D341Med (cell line): ENCODE results near the gene ERBB4.

Experiments
- DNase-seq: peaks from one replicate; pipeline ENCODE4 v3.0.0; 2012; ENCODE audit warnings: low spot score

Gene ERBB4

DNA sequence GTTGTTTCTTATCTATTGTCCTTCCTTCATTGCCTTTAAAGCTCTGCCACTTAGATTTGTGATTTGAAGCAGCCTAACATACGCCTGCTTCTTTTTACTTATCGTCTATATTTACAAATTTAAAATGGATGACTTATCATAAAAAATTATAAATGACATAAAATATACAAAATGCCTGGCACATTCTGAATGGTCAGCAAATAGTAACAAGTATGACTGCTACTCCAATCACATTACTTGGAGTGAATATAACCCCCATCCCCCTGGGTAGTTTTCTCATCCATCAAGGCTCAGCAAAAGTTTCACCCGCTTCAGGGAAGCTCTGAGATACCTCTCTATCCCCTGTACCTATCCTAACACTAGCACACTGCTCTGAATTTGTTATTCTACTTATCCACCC, 708.9 kb downstream of the ERBB4 start:
- DNase-seq, result no peak

DNA sequence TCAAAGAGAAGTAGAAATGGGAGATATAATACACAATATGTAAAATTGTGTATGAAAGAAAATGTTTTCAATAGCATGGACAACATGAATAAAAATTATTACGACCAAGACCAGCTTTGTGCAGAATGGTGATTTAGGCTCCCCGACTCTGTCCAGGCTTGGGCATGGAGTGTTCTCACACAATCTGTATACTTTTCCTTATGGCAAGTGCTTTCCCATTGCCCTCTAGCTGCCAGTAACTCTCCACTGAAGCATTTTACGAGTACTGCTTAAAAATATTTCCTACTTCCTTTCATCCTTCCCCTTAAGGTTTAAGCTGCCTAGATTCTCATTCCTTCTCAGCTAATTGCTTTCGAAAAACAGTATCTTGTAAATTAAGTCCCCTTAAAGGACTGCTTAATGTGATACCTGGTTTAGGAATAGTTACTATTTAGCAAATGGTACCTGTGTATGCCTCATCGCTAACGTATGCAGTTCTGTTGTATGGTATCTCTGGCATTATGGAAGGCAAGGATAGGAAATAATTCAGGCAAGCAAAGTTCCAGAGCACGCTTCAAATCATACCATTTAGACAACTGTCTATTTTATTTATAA, 714.6 kb downstream of the ERBB4 start:
- DNase-seq, result no peak

DNA sequence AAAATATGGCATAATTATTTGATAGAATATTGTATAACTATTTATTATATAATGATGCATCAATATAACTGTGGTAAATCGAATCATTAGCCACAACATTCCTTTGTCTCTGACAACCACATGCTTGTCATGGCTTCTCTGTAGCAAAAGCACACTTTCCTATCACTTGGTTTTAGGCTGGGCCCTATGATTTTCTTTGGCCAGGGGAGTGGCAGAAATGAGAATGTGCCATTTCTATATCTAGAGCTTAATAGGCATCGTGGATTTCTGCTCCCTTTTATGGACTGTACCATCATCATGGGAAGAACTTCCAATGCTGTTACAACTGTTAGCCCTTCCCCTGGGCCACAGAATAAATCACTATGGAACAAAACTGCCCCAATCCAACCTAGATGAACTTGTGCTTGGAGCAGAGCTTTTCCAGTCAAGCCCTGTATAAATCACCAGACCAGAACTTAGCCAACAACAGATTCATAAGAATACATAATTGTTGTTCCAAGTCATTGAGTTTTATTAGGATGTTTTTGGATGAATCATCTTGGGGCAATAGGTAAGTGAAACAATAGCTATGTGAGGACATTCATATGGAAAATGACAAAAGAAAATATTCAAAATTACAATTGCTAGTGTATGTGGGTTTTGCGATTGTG, 715.8 kb downstream of the ERBB4 start:
- no peak for DNase-seq

DNA sequence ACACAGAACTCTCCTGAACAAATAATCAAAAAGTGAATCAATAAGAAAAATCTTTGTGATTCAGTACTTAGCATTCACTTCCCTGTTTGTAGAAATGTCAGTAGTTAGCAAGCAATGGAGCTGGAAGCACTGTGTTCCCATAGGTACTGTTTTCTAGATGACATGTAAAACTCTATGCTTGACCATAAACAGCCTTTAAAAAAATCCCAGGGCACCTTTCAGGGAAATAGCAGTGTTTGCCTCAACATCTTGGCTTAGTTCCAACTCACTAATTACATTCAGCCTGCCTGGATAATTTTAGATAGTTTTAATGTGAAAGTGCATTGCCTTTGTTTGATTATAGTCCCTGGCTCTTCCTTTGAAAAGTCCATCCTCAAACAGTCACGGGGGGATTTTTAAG, 721.8 kb downstream of the ERBB4 start:
- DNase-seq, result no peak

DNA sequence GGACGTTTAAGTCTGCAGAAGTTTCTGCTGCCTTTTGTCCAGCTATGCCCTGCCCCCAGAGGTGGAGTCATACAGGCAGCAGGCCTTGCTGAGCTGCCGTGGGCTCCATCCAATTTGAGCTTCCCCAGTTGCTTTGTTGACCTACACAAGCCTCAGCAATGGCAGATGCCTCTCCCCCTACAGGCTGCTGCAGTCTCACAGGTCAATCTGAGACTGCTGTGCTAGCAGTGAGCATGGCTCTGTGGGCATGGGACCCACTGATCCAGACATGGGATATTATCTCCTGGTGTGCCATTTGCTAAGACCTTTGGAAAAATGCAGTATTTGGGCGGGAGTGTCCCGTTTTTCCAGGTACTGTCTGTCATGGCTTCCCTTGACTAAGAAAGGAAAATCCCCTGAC, 726.0 kb downstream of the ERBB4 start:
- DNase-seq, result no peak

DNA sequence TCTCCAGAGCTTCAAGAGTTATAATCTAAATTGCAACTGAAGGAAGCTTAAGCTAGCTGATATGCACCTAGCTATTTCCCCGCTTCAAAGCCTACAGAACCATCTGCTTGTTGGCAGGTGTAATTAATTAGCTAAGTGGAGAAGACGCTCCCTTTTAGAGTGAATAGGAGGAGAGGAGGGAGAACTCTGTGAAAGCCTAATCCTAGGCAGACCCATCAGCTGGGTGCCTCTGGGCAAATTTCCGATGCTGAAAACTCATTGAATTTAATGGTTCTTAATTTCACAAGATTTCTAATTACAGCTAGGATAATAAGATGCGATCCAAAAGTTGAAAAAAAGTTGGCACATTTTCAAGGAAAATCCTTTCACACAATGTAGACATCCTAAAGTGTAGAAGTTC, 735.9 kb downstream of the ERBB4 start:
- peak; percentile 77 for DNase-seq

DNA sequence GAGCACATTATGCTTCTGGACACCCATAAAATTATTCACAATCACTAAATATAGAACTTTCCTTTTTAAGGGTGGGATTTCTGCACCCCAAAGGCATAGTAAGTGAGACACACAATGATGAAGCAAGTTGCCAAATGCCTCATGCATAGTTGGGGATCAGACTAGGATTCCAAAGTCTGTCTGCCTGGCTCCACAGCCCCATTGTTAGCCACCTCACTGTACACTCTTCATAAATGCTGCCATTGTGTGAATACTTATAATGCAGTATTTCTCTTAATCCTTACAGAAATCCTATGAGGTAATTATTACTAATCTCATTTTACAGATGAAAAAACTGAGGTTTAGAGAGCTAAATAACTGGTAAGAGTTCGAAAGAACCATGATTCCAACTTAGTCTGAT, 738.6 kb downstream of the ERBB4 start:
- DNase-seq, result no peak

DNA sequence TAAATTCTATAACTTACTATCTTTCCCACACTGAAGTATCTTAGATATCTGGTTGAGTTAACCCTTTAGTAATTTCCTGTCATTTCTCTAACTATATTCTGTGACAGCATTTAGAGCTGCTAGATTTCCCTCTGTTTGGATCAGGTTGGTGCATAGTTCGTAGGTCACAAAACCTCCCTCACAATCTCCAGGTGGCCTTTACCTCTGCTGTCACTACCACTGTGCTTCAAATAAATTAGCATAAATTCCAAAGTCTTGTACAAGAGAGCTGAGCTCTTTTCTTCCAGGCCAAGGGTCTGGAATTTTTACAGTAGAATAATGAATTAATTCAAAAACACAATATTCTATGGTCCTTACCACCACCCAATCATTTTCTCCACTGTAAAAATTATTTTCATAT, 739.7 kb downstream of the ERBB4 start:
- no peak for DNase-seq

DNA sequence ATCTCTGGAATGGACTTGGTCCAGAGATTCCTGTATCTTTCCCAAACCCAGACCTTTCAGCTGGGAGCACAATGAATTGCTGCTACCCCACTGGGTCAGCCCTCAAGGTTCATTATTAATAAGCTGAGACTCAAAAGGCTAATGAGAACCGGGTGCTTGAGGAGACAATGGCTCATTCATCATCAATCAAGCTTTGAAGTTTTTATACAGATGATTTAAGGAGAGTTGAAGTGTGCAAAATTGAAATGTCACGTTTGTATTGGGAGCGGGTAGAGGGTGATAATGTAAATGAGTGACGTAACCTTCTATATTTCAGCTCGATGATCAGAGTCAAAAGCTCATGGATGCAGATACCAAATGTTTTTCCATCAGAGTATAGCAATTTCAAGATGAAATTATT, 744.9 kb downstream of the ERBB4 start:
- no peak for DNase-seq

DNA sequence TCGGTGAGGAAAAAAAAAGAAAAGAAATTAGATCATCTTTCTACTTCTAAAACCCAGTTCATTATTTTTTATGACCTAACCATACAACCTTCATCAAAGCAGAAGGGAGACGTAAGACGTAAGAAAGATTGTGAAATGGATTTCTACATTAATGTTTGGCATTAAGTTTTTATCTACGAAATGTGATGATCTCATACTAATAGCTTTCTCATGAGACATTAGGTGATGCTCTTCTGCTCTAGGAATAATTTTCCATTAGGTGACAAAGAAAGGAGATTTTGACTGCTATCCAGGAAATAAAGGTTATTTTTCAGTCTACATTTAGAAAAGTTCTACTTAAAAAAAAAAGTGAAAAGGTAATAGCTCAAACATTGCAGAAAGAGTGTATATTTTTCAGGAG, 748.6 kb downstream of the ERBB4 start:
- no peak for DNase-seq

DNA sequence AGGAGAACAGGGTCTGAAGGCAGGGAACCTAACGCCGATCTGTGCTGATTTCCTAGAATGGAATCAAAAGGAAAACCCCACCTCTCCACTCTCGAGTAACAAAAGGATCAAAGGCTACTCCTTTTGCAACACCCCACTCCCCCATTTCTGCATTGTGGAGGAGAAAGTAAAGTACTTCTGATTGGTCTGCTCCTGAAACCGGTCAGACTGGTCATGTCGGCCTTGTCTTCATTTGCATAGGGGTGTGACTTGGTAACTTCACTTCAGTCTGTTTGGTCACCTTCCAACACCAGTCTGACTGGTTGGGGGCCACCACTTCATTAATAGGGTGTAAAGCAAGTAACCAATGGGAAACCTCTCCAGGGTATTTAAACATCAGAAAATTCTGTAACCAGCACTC, 771.9 kb downstream of the ERBB4 start:
- DNase-seq, result no peak

DNA sequence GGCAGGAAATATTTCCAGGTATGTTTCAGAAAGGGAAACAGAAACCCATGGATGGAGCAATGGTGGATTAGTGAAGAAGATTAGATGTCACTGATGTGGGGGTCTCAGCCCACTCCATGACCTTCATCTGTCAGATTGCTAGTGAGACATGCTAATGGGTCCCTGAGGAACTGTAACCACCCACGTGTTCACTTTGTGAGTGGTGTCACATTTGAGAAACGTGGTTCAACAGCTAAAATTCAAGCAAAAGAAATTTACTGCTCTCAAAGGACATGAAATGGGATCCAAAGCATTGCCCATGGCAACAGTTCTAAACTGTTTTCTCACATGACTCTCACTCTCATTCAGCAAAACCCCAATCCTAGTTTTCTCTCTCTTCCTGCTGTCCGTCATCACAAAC, 776.1 kb downstream of the ERBB4 start:
- no peak for DNase-seq

DNA sequence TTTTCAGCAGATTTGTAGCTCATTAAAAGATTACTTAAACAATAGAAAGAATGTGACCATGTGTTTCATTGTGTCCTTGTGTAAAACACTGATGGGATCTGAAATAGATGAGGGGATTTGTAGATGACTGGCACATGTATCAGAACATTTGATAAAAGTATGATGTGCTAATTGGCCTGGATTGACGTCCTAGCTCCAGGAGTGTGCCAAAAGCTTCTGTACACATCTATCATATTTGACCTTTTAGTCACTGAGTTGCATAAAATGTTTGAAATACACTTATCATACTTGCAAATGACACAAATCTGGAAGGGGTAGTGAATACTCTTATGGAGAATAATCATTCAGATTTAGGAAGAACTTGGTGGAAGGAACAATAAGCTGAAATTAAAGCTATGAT, 778.5 kb downstream of the ERBB4 start:
- DNase-seq, result no peak

DNA sequence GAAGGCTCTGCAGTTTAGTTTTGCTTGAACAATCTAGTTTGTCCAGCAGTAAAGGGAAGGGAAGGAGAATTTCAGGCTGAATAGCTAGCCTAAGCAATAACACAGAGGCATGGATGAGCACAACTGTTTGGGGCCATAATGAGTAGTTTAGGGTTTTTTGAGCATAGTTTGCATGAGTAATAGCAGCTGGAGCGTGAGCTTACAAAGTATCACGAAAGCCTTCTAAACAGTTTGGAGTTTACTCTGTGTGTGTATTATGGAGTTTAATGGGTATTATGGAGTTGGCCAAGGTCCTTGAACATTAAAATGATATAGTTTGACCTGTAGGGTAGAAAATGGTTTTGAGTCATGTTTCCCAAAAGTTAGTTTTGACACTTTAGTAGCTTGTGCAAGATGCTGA, 782.3 kb downstream of the ERBB4 start:
- DNase-seq, result no peak

DNA sequence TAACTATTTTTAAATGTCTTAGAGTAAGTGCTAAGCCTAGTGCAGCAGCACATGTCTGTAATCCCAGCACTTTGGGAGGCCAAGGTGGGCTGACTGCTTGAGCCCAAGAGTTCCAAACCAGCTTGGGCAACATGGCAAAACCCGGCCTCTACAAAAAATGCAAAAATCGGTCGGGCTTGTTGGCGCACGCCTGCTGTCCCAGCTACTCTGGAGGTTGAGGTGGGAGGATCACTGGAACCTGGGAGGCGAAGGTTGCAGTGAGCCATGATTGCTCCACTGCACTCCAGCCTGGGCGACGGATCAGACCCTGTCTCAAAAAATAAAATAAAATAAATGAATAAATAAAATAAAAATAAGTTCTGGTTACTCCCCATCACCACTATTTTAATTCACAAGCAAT, 783.4 kb downstream of the ERBB4 start:
- DNase-seq, result no peak

DNA sequence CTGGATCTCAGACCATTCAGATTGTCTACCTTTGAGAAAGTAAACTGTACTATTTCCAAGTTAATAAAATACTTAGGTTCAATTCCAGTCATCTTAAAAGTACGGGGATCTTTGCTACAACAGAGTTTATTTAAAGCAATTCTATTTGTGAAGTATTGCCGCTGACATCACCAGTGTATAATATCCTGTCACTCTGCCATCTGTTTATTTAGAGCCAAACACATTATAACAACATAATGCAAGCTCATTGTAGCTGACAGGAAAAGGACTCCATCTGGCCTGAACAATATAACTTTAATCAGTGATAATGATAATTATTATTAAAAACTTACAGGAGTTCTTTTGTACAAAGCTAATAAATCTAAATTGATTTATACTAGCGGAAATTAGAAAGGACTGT, 786.8 kb downstream of the ERBB4 start:
- peak; percentile 27 for DNase-seq

DNA sequence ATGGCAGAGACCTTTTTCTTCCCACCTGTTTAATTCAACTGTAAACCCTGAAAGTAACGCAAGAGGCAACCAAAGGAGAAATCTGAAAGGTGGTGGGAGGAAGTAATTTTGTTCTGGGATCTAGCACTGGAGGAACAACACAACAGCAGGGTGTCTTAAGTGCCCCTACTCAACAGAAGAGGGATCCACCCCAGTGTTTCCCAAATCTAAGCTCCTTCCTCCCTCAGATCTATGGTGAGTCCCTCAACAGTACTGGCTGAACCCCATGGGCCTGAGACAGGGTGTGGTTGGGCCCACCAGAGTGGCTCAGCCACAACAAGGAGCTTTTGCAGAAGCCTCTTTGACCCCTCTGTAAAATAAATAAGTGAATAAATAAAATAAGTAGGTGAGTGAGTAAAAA, 790.3 kb downstream of the ERBB4 start:
- DNase-seq, result no peak

DNA sequence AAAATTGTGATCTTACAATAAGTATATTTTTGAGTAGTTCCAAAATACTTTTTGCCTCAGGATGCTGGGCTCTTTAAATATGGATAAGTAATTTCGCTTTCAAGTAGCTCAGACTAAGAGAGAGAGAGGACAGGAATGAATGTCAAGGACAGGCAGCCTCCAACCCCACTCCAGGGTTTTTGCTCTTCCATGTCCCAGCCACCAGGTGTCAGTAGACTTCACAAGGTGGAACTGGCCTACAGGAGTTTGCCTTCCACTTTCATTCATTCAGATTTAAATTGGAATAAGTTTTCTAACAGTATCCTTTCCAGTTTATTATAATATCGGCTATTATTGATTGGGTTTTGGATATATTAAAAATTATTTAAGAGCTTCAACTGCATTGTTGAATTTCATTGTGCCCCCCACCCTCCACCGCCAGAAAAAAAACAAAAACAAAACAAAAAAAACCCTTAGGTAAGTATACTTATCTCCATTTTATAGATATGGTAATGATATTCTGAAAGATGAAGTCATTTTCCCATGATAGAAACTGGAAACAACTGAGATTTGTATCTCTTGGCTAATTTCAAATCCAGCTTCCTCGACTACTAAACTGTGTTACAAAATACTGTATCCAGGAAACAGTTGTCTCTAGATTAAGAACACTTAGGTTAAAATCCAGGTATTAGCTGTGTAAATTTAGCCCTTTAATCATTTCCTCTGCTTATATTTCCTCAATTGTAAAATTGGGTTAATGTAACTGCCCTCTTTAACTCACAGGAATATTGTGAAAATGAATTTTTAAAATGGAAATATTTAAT, 793.1 kb downstream of the ERBB4 start:
- DNase-seq, result peak; percentile 70

DNA sequence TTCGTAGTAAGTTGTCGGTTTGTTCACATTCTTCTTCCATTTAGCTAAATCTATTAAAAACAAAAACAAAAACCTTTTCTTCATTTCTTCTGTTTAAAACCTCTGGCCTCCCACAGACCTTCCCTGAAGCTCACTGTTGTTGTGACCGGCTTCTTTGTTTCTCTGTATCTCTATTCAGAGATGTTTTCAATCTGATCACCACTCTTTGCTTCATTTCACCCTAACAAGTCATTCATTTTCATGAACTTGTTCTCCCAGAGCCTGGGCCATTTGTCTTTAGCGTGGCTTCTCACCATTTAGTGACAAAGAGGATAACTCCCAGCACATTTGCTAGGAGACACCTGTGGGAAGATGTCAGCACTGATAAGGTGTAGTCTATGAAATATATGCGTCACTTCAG, 794.2 kb downstream of the ERBB4 start:
- no peak for DNase-seq

DNA sequence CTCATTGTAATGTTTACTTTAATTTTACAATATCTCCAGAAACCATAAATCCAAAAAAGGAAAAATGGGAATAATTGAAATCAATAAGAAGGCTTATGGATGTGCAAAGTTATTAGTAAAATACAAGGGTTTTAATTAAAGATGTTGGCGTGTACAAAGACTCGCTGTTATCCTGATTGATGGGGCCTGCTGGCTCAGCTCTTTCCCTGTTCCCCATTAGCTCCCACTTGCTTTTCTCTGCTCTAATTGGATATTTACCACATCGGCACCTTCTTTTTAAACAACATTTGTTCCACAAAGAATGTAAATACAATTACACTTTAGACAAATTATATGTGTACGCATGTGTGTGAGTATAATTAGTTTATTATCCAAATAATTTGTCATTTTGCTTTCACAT, 796.6 kb downstream of the ERBB4 start:
- no peak for DNase-seq

DNA sequence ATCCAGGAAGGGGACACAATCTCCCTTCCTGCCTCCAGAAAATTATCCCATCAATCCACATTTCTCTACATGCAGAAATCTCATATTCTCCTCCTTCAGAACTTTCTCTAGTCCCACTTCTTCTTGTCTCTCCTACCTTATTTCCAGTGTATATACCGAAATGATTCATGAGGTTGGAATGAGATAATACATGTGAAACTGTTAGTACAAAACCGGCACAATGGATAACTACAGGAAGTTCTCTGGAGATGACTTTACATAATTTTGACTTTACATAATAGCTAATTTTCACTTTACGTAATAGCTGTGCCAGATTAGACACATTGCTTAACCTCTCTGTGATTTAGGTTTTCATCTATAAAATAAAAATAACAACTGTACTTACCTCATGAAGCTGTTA, 801.3 kb downstream of the ERBB4 start:
- DNase-seq, result no peak

DNA sequence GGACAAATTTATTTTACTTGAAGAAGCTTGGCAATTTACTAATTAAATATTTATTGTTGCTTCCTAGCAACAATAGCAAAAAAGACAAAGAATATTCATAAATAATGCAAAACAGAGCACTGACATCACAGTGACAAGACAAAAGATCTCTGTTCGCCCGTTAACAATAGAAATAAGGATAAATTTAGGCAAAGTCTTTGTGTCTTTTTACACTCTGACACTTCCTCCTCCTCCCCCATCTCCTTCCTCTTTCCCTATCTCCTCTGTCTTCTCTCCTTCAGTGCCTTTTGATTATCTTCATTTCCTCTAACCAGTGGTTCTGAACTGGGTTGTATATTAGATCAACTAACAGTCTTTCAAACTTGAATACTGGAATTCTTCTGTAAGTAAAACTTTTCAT, 808.4 kb downstream of the ERBB4 start:
- no peak for DNase-seq

DNA sequence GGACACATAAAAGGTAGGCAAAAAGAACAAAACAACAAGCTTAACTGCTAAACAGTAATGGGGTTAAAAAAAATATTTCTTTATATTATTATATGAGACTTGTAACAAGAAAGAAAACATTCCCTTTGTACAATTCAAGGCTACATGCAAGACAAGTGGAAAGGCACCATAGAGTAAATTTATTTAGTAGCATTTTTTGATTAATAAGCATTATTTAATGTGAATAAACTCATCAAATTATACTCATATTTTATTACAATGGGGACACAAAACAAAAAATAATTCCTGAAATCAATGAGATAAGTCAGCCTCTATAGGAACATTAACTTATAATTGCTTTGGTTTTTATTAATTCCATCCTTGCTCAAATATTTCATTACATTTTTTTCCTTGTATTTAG, 809.2 kb downstream of the ERBB4 start:
- DNase-seq, result no peak

DNA sequence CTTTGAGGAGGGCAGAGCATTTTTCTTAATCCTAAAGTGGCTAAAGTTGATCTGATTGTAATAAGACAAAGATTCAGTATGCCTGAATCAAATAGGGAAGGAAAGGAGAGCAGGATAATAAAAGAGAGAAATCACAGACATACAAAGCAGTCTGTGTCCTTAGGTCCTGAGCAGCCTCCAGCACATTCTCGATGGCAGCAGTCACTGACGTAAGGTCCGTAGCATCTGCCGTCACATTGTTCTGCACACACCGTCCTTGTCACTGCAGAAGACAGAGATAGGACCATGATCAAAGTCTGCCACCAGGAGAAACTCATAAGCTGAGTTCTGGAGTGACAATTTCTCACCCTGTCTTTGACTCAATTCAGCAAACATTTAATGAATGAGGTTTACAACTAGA, 813.7 kb downstream of the ERBB4 start:
- no peak for DNase-seq
